ENCODE data around the gene TRAF3IP1.
"Not testable (repeated sequence)": the region's sequence is repeated elsewhere in the genome, so short reads cannot be mapped to it uniquely, and the experiment has no call there.

Gene TRAF3IP1

GRCh38 chr2:238382381-238382781 is 62.1 kb downstream of the TRAF3IP1 start:
- no peak for DNase-seq

GRCh38 chr2:238383135-238383534 is 62.8 kb downstream of the TRAF3IP1 start:
- no peak for DNase-seq

GRCh38 chr2:238383743-238384380 is 63.5 kb downstream of the TRAF3IP1 start:
- DNase-seq, result no peak

GRCh38 chr2:238387332-238387731 is 67.0 kb downstream of the TRAF3IP1 start:
- no peak for DNase-seq

- no peak for DNase-seq
These were observed 68.5 kb downstream of the TRAF3IP1 start for GRCh38 chr2:238388794-238389193.

- no peak for DNase-seq
These were observed 69.8 kb downstream of the TRAF3IP1 start for GRCh38 chr2:238389988-238390589.

- no peak for DNase-seq
These were observed 70.8 kb downstream of the TRAF3IP1 start for GRCh38 chr2:238391042-238391689.

- DNase-seq, result no peak
These were observed 76.3 kb downstream of the TRAF3IP1 start for GRCh38 chr2:238396663-238397062.

- no peak for DNase-seq
These were observed 77.0 kb downstream of the TRAF3IP1 start for GRCh38 chr2:238397356-238397755.

GRCh38 chr2:238398577-238398976 is 78.3 kb downstream of the TRAF3IP1 start:
- DNase-seq, result no peak

- no peak for DNase-seq
These were observed 78.8 kb downstream of the TRAF3IP1 start for GRCh38 chr2:238399094-238399493.

- DNase-seq, result no peak
These were observed 81.2 kb downstream of the TRAF3IP1 start for GRCh38 chr2:238401551-238401950.

GRCh38 chr2:238403632-238404405 is 83.5 kb downstream of the TRAF3IP1 start:
- DNase-seq, result no peak

- no peak for DNase-seq
These were observed 84.3 kb downstream of the TRAF3IP1 start for GRCh38 chr2:238404406-238405216.

- not testable (repeated sequence) for DNase-seq
These were observed 84.9 kb downstream of the TRAF3IP1 start for GRCh38 chr2:238405217-238405555.

GRCh38 chr2:238406221-238406997 is 86.1 kb downstream of the TRAF3IP1 start:
- DNase-seq, result no peak

- no peak for DNase-seq
These were observed 86.6 kb downstream of the TRAF3IP1 start for GRCh38 chr2:238406998-238407285.

- no peak for DNase-seq
These were observed 87.2 kb downstream of the TRAF3IP1 start for GRCh38 chr2:238407566-238407965.

- DNase-seq, result no peak
These were observed 88.5 kb downstream of the TRAF3IP1 start for GRCh38 chr2:238408615-238409340.

GRCh38 chr2:238409341-238410199 is 89.3 kb downstream of the TRAF3IP1 start:
- no peak for DNase-seq
